ENCODE data around the gene ST8SIA4.

GRCh38 chr5:100780376-100780870 lies 122.7 kb downstream of the ST8SIA4 start:
- TF ChIP-seq, protein P1, sequence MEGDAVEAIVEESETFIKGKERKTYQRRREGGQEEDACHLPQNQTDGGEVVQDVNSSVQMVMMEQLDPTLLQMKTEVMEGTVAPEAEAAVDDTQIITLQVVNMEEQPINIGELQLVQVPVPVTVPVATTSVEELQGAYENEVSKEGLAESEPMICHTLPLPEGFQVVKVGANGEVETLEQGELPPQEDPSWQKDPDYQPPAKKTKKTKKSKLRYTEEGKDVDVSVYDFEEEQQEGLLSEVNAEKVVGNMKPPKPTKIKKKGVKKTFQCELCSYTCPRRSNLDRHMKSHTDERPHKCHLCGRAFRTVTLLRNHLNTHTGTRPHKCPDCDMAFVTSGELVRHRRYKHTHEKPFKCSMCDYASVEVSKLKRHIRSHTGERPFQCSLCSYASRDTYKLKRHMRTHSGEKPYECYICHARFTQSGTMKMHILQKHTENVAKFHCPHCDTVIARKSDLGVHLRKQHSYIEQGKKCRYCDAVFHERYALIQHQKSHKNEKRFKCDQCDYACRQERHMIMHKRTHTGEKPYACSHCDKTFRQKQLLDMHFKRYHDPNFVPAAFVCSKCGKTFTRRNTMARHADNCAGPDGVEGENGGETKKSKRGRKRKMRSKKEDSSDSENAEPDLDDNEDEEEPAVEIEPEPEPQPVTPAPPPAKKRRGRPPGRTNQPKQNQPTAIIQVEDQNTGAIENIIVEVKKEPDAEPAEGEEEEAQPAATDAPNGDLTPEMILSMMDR (IDR thresholded peaks at IDR 0.05) = no peak
- TF ChIP-seq ZFX (IDR thresholded peaks at IDR 0.05; ENCODE audit: borderline replicate concordance) = no peak
